ENCODE measurements around the gene LDHB. TPM values are rescaled to one million over a fixed set of nuclear protein-coding genes. Genes with fewer than 3 reads are reported as not detected.

The LDHB gene
- total RNA-seq, 1 donor from 2014 or later = 539 TPM

DNA sequence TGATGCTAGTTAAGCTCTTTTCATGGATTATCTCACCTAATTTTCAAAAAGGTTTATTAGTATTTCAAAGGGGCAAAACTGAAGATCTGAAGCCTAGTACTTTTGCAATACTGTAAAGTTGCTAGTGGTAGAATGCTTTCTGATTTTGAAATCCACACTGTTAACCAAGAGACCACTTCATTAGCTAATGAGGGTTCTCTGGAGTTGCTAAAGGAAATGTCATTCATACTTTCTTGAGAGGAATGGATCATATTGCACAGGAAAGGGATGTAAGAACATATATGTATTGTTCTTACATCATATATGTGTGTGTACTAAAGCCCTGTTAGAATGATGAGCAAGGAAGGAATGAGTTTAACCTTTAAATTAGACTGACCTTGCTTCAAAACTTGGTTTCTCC is 39.0 kb upstream of the LDHB start:
- H3K9me3 Mint-ChIP-seq (ENCODE audit: unreplicated experiment) = peaks cover 2% of the 10 kb centered on the region
- H3K4me1 Mint-ChIP-seq (ENCODE audit: low read depth, unreplicated experiment) = no peaks in the 10 kb centered on the region
- DNase-seq = no peak
- no peak overlapping the region for H3K4me3 Mint-ChIP-seq (ENCODE audit: unreplicated experiment)
- peaks cover 2% of the 10 kb centered on the region for H3K27me3 Mint-ChIP-seq (ENCODE audit: unreplicated experiment)
- H3K27ac Mint-ChIP-seq (ENCODE audit: unreplicated experiment) = no peak overlapping the region
- TF ChIP-seq, protein P1, sequence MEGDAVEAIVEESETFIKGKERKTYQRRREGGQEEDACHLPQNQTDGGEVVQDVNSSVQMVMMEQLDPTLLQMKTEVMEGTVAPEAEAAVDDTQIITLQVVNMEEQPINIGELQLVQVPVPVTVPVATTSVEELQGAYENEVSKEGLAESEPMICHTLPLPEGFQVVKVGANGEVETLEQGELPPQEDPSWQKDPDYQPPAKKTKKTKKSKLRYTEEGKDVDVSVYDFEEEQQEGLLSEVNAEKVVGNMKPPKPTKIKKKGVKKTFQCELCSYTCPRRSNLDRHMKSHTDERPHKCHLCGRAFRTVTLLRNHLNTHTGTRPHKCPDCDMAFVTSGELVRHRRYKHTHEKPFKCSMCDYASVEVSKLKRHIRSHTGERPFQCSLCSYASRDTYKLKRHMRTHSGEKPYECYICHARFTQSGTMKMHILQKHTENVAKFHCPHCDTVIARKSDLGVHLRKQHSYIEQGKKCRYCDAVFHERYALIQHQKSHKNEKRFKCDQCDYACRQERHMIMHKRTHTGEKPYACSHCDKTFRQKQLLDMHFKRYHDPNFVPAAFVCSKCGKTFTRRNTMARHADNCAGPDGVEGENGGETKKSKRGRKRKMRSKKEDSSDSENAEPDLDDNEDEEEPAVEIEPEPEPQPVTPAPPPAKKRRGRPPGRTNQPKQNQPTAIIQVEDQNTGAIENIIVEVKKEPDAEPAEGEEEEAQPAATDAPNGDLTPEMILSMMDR (IDR thresholded peaks at IDR 0.05; ENCODE audit: partially characterized antibody, unreplicated experiment) = no peak
- H3K36me3 Mint-ChIP-seq (ENCODE audit: unreplicated experiment) = no peaks in the 10 kb centered on the region

DNA sequence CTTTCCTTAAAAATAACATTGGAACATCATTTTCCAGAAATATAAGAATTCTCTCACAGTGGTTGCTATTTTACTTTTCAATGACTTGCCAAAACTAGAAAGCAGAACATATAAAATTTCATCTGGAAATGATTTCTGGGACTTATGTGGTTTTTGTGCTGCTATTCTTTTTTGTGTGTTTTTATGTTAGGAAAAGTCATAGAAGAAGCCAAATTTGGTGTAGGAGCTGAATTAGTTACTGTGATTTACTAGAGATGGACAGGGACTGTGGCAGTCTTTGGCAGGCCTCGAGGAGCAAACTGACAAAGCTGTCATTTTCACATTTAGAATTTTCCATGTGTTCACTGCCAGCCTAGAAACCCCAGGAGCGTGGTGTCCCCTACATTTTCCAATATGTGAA is 38.3 kb upstream of the LDHB start:
- DNase-seq = no peak
- peaks cover 2% of the 10 kb centered on the region for H3K9me3 Mint-ChIP-seq (ENCODE audit: unreplicated experiment)

DNA sequence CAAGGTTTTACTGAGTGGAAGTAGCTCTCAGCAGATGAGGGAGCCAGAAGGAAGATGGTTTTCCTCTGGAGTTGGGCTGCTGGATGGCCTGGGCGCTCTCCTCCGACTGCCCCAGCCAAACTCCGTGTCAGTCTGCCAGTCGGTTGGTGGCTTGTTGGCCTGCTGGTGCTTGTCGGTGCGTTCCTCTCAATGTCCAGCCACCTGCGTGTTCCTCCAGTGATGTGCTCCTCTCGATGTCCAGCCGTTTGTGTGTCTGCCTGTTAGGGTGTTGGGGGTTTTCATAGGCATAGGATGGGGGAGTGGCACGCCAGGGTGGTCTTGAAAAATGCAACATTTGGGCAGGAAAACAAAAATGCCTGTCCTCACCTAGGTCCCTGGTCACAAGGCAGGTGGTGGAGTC is 37.0 kb upstream of the LDHB start:
- no peak for DNase-seq
- Mint-ChIP-seq H3K27ac (ENCODE audit: unreplicated experiment) (no peak overlapping the region), H3K4me3 (ENCODE audit: unreplicated experiment) (no peak overlapping the region), H3K36me3 (ENCODE audit: unreplicated experiment) (no peaks in the 10 kb centered on the region), H3K27me3 (ENCODE audit: unreplicated experiment) (peaks cover 2% of the 10 kb centered on the region), H3K9me3 (ENCODE audit: unreplicated experiment) (peaks cover 2% of the 10 kb centered on the region), H3K4me1 (ENCODE audit: low read depth, unreplicated experiment) (no peaks in the 10 kb centered on the region)
- TF ChIP-seq, protein P1 (IDR thresholded peaks at IDR 0.05; ENCODE audit: partially characterized antibody, unreplicated experiment) = no peak

More for the DNA sequence above, 38.3 kb upstream of the LDHB start:
- Mint-ChIP-seq H3K4me1 (ENCODE audit: low read depth, unreplicated experiment) (no peaks in the 10 kb centered on the region), H3K4me3 (ENCODE audit: unreplicated experiment) (no peak overlapping the region), H3K27me3 (ENCODE audit: unreplicated experiment) (peaks cover 2% of the 10 kb centered on the region), H3K27ac (ENCODE audit: unreplicated experiment) (no peak overlapping the region), H3K36me3 (ENCODE audit: unreplicated experiment) (no peaks in the 10 kb centered on the region)
- TF ChIP-seq, protein P1 (IDR thresholded peaks at IDR 0.05; ENCODE audit: partially characterized antibody, unreplicated experiment) = no peak

DNA sequence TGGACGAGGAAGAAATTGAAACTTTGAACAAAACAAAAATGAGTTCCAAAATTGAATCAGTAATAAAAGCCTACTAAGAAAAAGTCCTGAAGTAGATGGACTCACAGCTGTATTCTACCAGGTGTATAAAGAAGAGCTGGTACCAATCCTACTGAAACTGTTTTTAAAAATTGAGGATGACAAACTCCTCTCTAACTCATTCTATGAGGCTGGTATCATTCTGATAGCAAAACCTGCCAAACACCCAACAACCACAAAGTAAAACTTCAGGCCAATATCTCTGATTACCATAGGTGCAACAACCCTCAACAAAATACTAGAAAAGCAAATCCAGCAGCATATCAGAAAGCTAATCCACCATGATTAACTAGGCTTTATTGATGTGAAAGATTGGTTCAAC is 33.9 kb upstream of the LDHB start:
- Mint-ChIP-seq H3K27me3 (ENCODE audit: unreplicated experiment) (peaks cover 2% of the 10 kb centered on the region), H3K27ac (ENCODE audit: unreplicated experiment) (no peak overlapping the region), H3K9me3 (ENCODE audit: unreplicated experiment) (peaks cover 2% of the 10 kb centered on the region), H3K4me1 (ENCODE audit: low read depth, unreplicated experiment) (no peaks in the 10 kb centered on the region), H3K36me3 (ENCODE audit: unreplicated experiment) (peaks cover 3% of the 10 kb centered on the region), H3K4me3 (ENCODE audit: unreplicated experiment) (no peak overlapping the region)
- TF ChIP-seq, protein P1 (IDR thresholded peaks at IDR 0.05; ENCODE audit: partially characterized antibody, unreplicated experiment) = no peak
- DNase-seq = no peak

DNA sequence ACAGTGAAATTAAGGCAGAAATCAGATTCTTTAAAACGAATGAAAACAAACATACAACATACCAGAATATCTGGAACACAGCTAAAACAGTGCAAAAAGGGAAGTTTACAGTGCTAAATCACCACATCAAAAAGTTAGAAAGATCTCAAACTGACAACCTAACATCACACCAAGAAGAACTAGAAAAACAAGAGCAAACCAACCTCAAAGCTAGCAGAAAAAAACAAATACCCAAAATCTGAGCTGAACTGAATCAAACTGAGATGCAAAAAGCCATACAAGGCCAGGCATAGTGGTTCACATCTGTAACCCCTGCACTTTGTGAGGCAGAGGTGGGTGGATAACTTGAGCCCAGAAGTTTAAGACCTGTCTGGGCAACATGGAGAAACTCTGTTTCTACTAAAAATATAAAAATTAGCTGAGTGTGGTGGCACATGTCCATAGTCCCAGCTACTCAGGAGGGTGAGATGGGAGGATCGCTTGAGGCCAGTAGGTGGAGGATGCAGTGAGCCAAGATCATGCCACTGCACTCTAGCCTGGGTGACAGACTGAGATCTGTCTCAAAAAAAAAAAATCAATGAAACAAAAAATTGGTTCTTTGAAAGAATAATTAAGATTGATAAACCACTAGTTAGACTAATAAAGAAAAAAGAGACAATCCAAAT is 33.2 kb upstream of the LDHB start:
- no peak overlapping the region for H3K4me3 Mint-ChIP-seq (ENCODE audit: unreplicated experiment)
- peaks cover 3% of the 10 kb centered on the region for H3K36me3 Mint-ChIP-seq (ENCODE audit: unreplicated experiment)
- H3K4me1 Mint-ChIP-seq (ENCODE audit: low read depth, unreplicated experiment) = no peaks in the 10 kb centered on the region
- H3K9me3 Mint-ChIP-seq (ENCODE audit: unreplicated experiment) = peaks cover 2% of the 10 kb centered on the region
- no peak overlapping the region for H3K27ac Mint-ChIP-seq (ENCODE audit: unreplicated experiment)
- peaks cover 2% of the 10 kb centered on the region for H3K27me3 Mint-ChIP-seq (ENCODE audit: unreplicated experiment)
- TF ChIP-seq, protein P1 (IDR thresholded peaks at IDR 0.05; ENCODE audit: partially characterized antibody, unreplicated experiment) = no peak
- no peak for DNase-seq

Data from glutamatergic neuron (in vitro differentiated cells).